Hematopoietic multipotent progenitor cell (in vitro differentiated cells): Measurements from ENCODE around the gene TLDC2. TPM values are rescaled to one million over a fixed set of nuclear protein-coding genes. Genes with fewer than 3 reads are reported as not detected.
"Not testable (repeated sequence)": the region's sequence is repeated elsewhere in the genome, so short reads cannot be mapped to it uniquely, and the experiment has no call there.

Source experiments
- DNase-seq, 3 donors: peaks; one replicate each; pipeline ENCODE4 v3.0.0-alpha.2; 2011 to 2015; ENCODE audit warnings: low read depth in 2 of 3, low spot score in 2 of 3
- total RNA-seq: library from RNA; depleted of rRNA; stranded (reverse); fragments of >200 nt; gene quantifications from one replicate; pipeline ENCODE4 v1.2.3, GENCODE V29; 2012

Gene TLDC2
- total RNA-seq, 1 donor = under 0.01 TPM

GRCh38 chr20:36866681-36867495 is 9.1 kb upstream of the TLDC2 start:
- DNase-seq = no peak

- no peak for DNase-seq
Observed at GRCh38 chr20:36871640-36872570, 4.0 kb upstream of the TLDC2 start.

- DNase-seq = no peak
Observed at GRCh38 chr20:36872852-36873251, 3.1 kb upstream of the TLDC2 start.

GRCh38 chr20:36873498-36874189 is 2.3 kb upstream of the TLDC2 start:
- no peak for DNase-seq

GRCh38 chr20:36875093-36875492 is 845 bp upstream of the TLDC2 start:
- not testable (repeated sequence) for DNase-seq

GRCh38 chr20:36876473-36876833 is 515 bp downstream of the TLDC2 start:
- no peak for DNase-seq

GRCh38 chr20:36878941-36879340 is 3.0 kb downstream of the TLDC2 start:
- DNase-seq = no peak

- DNase-seq = no peak
Observed at GRCh38 chr20:36880741-36881250, 4.9 kb downstream of the TLDC2 start.

GRCh38 chr20:36881331-36881730 is 5.4 kb downstream of the TLDC2 start:
- no peak for DNase-seq

GRCh38 chr20:36881888-36882287 is 6.0 kb downstream of the TLDC2 start:
- no peak for DNase-seq

- DNase-seq = peak in 1 of 3 donors; percentile 48
Observed at GRCh38 chr20:36883977-36884535, 8.1 kb downstream of the TLDC2 start.

- no peak for DNase-seq
Observed at GRCh38 chr20:36885356-36885755, 9.4 kb downstream of the TLDC2 start.

GRCh38 chr20:36886859-36887751 is 11.2 kb downstream of the TLDC2 start:
- peak; percentile 54 to 84 (median 67) for DNase-seq

GRCh38 chr20:36887752-36888090 is 11.8 kb downstream of the TLDC2 start:
- no peak for DNase-seq

- DNase-seq = no peak
Observed at GRCh38 chr20:36888880-36889516, 13.1 kb downstream of the TLDC2 start.

- no peak for DNase-seq
Observed at GRCh38 chr20:36890586-36890985, 14.6 kb downstream of the TLDC2 start.

- no peak for DNase-seq
Observed at GRCh38 chr20:36891211-36891610, 15.3 kb downstream of the TLDC2 start.

- DNase-seq = no peak
Observed at GRCh38 chr20:36893801-36894200, 17.9 kb downstream of the TLDC2 start.

- no peak for DNase-seq
Observed at GRCh38 chr20:36895036-36895435, 19.1 kb downstream of the TLDC2 start.
